ENCODE results near the gene NR3C1. TPM values are rescaled to one million over a fixed set of nuclear protein-coding genes. Genes with fewer than 3 reads are reported as not detected.

NR3C1 gene
- total RNA-seq, 1 donor from 2014 or later, result 44.6 TPM

DNA sequence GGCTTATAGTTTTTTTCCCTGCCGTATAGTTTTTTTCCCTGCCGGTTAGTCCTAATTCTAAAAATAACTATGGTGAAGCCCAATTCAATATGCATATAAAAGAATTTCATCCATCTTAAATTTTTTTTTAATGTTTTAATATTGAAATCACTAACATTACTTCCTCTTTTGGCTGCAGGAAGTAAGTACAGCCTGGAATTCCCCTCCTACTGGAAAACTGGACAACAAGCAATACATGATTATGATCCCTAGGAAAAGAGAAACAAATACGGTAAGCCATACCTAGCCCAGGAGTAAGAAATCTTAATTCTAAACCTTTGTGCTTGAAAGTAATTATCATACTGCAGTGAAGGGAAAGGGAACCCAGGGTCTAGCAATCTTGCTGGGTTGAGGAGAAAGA lies 119.0 kb downstream of the NR3C1 start:
- no peak overlapping the region for H3K4me3 Mint-ChIP-seq (ENCODE audit: unreplicated experiment)
- peaks cover 17% of the 10 kb centered on the region for H3K36me3 Mint-ChIP-seq (ENCODE audit: low read depth)
- DNase-seq (ENCODE audit: low spot score), result no peak
- H3K27ac Mint-ChIP-seq (ENCODE audit: unreplicated experiment), result no peak overlapping the region
- peaks cover 5% of the 10 kb centered on the region for H3K4me1 Mint-ChIP-seq (ENCODE audit: low read depth)
- no peaks in the 10 kb centered on the region for H3K27me3 Mint-ChIP-seq (ENCODE audit: low read depth)
- TF ChIP-seq, protein P1, sequence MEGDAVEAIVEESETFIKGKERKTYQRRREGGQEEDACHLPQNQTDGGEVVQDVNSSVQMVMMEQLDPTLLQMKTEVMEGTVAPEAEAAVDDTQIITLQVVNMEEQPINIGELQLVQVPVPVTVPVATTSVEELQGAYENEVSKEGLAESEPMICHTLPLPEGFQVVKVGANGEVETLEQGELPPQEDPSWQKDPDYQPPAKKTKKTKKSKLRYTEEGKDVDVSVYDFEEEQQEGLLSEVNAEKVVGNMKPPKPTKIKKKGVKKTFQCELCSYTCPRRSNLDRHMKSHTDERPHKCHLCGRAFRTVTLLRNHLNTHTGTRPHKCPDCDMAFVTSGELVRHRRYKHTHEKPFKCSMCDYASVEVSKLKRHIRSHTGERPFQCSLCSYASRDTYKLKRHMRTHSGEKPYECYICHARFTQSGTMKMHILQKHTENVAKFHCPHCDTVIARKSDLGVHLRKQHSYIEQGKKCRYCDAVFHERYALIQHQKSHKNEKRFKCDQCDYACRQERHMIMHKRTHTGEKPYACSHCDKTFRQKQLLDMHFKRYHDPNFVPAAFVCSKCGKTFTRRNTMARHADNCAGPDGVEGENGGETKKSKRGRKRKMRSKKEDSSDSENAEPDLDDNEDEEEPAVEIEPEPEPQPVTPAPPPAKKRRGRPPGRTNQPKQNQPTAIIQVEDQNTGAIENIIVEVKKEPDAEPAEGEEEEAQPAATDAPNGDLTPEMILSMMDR (IDR thresholded peaks at IDR 0.05), result no peak
- peaks cover 4% of the 10 kb centered on the region for H3K9me3 Mint-ChIP-seq (ENCODE audit: low read depth)

DNA sequence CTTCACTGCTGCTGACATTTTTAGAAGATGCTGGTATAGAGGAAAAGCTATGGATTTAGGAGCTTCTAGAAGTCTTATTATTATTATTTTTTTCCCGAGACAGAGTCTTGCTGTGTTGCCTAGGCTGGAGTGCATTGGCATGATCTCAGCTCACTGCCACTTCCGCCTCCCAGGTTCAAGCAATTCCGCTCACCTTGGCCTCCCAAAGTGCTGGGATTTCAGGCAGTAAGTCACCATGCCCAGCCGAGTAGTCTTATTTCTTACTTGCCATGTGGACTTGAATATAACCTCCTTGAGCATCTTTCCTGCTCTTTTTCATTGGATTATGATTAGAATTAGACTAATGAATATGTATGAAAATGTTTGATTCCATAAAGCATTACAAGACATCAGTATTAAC lies 119.5 kb downstream of the NR3C1 start:
- DNase-seq (ENCODE audit: low spot score), result no peak
- Mint-ChIP-seq H3K27me3 (ENCODE audit: low read depth) (no peaks in the 10 kb centered on the region), H3K4me3 (ENCODE audit: unreplicated experiment) (no peak overlapping the region), H3K27ac (ENCODE audit: unreplicated experiment) (no peak overlapping the region), H3K4me1 (ENCODE audit: low read depth) (peaks cover 5% of the 10 kb centered on the region), H3K36me3 (ENCODE audit: low read depth) (peaks cover 19% of the 10 kb centered on the region), H3K9me3 (ENCODE audit: low read depth) (peaks cover 4% of the 10 kb centered on the region)
- TF ChIP-seq, protein P1 (IDR thresholded peaks at IDR 0.05), result no peak

DNA sequence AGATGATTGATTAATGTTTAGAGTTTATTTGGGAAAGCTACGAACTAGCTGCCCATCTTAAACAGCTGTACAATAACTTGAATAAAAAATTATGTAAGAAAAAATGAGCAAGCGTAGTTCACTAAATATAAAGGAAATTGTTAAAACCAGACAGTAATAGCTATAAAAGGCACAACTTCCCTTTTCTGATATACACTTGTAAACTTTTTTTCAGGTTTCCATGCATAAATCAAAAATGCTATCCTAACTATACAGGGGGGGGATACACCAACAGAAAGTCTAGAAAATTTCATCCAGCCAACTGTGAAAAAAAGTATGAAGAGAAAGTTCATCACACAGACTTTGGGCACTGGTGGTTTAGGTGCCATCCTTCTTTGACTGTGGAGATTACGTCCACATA lies 122.3 kb downstream of the NR3C1 start:
- Mint-ChIP-seq H3K4me1 (ENCODE audit: low read depth) (peaks cover 5% of the 10 kb centered on the region), H3K4me3 (ENCODE audit: unreplicated experiment) (no peak overlapping the region), H3K9me3 (ENCODE audit: low read depth) (peaks cover 4% of the 10 kb centered on the region), H3K36me3 (ENCODE audit: low read depth) (peaks cover 16% of the 10 kb centered on the region), H3K27me3 (ENCODE audit: low read depth) (no peaks in the 10 kb centered on the region), H3K27ac (ENCODE audit: unreplicated experiment) (no peak overlapping the region)
- DNase-seq (ENCODE audit: low spot score), result no peak
- TF ChIP-seq, protein P1 (IDR thresholded peaks at IDR 0.05), result no peak

DNA sequence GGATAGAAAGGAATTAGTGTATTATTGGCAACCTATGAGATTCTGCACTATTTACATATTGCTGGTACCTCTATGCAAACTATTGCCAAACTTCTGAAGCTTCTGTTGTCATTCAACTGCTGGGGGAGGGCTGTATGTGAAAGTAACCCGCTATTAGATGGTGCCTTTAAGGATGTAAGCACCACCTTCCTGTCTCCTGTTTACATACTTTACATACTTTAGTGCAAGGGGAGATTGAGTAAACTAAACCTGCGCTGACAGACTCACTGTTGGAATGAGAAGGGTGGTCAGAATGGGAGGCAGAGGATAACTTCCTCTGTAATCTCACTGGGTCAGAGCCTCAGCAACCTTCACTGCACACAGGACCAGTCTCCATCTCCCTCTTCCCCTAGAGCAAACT lies 123.8 kb downstream of the NR3C1 start:
- H3K9me3 Mint-ChIP-seq (ENCODE audit: low read depth), result peaks cover 4% of the 10 kb centered on the region
- TF ChIP-seq, protein P1 (IDR thresholded peaks at IDR 0.05), result no peak
- H3K27me3 Mint-ChIP-seq (ENCODE audit: low read depth), result no peaks in the 10 kb centered on the region
- H3K4me3 Mint-ChIP-seq (ENCODE audit: unreplicated experiment), result no peak overlapping the region
- no peak overlapping the region for H3K27ac Mint-ChIP-seq (ENCODE audit: unreplicated experiment)
- H3K36me3 Mint-ChIP-seq (ENCODE audit: low read depth), result peaks cover 19% of the 10 kb centered on the region
- peaks cover 5% of the 10 kb centered on the region for H3K4me1 Mint-ChIP-seq (ENCODE audit: low read depth)
- no peak for DNase-seq (ENCODE audit: low spot score)

DNA sequence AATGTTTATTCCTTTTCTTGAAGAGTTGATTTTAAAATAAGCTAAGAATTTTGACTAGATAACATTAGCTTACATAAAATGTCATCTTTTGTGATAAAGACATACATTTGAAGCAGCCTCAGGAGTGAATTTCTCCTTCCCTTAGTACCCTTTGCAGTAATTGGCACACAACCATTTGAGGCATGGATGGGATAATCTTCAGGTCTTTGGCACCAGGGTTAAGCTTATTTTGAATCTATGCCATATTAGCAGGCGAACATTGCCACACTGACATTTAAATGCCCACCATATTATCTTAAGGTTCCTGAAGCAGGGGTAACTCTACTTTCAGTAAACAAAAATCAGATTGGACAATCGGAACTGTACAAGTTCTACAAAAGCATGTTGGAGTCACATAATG lies 126.0 kb downstream of the NR3C1 start:
- TF ChIP-seq, protein P1 (IDR thresholded peaks at IDR 0.05), result no peak
- Mint-ChIP-seq H3K4me3 (ENCODE audit: unreplicated experiment) (no peak overlapping the region), H3K27me3 (ENCODE audit: low read depth) (no peaks in the 10 kb centered on the region), H3K27ac (ENCODE audit: unreplicated experiment) (no peak overlapping the region), H3K9me3 (ENCODE audit: low read depth) (no peaks in the 10 kb centered on the region), H3K4me1 (ENCODE audit: low read depth) (peaks cover 5% of the 10 kb centered on the region), H3K36me3 (ENCODE audit: low read depth) (peaks cover 9% of the 10 kb centered on the region)
- DNase-seq (ENCODE audit: low spot score), result no peak

Measured in chondrocyte (in vitro differentiated cells).